HEK293T (cell line): ENCODE measurements around the gene TCEAL4.

Experiments used
- ARNT ChIP-seq: fragments of 450-650 bp; IDR thresholded peaks from 2 replicates; pipeline ENCODE4 v1.6.1; 2017; ENCODE audit warnings: mild to moderate bottlenecking
- CTBP1 ChIP-seq: fragments of 450-650 bp; IDR thresholded peaks from 2 replicates; pipeline ENCODE4 v1.6.1; 2016; ENCODE audit warnings: borderline replicate concordance
- FOXM1 ChIP-seq: fragments of 450-650 bp; IDR thresholded peaks from 2 replicates; pipeline ENCODE4 v1.6.1; 2017; ENCODE audit warnings: mild to moderate bottlenecking, borderline replicate concordance
- LEF1 ChIP-seq: fragments of 450-650 bp; IDR thresholded peaks from 2 replicates; pipeline ENCODE4 v1.6.1; 2017; ENCODE audit warnings: mild to moderate bottlenecking, borderline replicate concordance
- NFRKB ChIP-seq: fragments of 450-650 bp; IDR thresholded peaks from 2 replicates; pipeline ENCODE4 v1.6.1; 2016; ENCODE audit warnings: mild to moderate bottlenecking, moderate library complexity
- SP1 ChIP-seq: fragments of 450-650 bp; IDR thresholded peaks from 2 replicates; pipeline ENCODE4 v1.6.1; 2017

DNA sequence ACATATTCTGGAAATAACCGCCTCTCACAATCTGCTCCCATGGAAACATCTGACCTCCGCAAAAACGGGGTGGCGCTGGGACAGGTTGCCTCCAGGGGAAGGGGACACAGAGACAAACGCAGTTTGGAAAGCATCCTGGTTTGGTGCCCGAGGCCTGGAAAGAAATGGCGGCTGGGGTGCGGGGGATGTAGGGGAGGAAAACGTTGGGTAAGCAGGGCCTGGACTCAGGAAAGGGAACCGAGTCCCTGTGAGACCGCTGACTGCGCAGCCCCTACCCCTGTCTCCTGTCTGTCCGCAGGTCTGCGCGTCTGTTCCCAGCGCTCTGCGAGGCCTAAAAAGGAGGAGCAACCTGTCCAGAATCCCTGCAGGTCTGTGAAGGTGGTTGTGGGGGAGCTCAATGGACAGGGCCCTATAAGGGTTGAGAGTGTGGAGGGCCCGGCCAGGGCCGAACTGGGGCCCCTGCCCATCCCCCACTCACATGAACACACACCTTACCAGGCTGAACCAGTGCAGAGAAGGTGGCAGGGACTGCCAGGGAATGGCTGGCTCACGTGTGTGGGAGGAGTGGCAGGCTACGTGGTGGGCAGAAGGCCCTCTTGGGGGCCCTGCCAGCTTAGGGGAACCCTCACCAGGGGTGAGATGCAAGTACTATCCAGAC lies 23.1 kb downstream of the TCEAL4 start:
- no peak for TF ChIP-seq CTBP1
- TF ChIP-seq FOXM1 = no peak
- TF ChIP-seq ARNT = no peak
- TF ChIP-seq SP1 = no peak
- TF ChIP-seq NFRKB = no peak
- TF ChIP-seq LEF1 = no peak
